ELR (cell line): ENCODE measurements around the gene UBE2D4.
A peak's percentile ranks its signal among the peaks of the same experiment; 100 is the strongest.
"Not testable (repeated sequence)": the region's sequence is repeated elsewhere in the genome, so short reads cannot be mapped to it uniquely, and the experiment has no call there.

Experiments
- DNase-seq: peaks from one replicate; pipeline ENCODE4 v3.0.0-alpha.2; 2015; ENCODE audit warnings: low read depth

Gene UBE2D4

DNA sequence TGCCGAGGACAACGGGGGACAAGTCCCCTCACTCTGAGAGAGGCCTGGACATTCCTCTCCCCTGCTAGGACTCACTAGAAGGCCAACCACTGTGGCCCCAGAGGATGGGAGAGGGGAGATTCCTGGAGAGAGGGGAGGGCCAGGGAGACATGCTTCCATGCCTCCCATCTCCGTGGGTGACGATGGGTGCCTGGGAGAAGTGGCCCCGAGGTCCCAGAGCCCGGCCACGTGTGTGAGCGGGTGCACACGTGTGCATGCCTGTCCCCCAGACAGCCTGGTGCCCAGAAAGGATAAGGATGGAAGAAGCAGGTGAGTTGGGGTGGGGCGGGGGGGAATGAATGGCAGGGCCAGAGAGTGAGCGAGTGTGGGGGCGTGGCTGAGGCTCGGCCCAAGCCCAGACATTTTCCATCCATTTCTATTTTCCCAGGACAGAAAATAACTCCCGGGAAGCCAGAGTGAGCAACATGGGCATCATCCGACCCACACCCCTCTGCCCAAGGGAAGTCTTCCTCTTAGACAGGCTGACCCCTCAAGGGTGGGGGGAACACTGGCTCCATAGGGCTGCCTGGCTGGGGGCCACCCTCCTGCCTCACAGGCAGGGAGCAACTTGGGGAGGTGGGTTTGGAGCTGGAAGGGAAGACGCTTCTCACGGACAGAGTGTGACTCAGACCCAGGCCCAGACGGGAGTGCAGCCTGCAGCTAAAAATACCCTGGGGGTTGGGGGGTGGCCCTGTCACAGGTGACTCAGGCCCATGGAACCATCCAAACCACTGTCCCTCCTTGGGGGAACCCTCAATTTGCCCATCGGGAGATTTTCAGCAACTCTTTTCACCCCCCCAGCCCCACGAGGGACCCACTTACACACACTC is 42.2 kb downstream of the UBE2D4 start:
- DNase-seq: peak; percentile 42

GRCh38 chr7:43969586-43969985 is 43.4 kb downstream of the UBE2D4 start:
- not testable (repeated sequence) for DNase-seq

DNA sequence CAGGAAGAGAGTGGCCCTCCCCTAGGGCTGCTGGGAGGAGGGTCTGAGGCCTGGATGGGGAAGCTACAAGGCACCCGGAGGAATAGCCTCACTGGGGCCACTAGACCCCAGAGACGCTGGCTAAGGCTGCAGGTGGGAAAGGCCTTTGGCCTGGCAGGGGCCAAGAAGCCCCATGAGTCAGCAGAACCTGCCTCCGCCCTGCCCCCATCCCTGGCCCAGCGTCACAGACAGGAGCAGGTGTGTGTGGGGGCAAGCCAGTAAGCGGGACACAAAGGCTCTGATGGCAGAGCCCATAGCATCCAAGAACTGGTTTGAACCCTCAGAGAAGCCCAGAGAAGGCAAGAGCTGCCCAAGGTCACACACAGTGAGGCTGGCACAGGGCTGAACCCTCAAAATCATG is 44.5 kb downstream of the UBE2D4 start:
- DNase-seq: not testable (repeated sequence)

- not testable (repeated sequence) for DNase-seq
Measured at GRCh38 chr7:43974033-43974573, 47.9 kb downstream of the UBE2D4 start.

DNA sequence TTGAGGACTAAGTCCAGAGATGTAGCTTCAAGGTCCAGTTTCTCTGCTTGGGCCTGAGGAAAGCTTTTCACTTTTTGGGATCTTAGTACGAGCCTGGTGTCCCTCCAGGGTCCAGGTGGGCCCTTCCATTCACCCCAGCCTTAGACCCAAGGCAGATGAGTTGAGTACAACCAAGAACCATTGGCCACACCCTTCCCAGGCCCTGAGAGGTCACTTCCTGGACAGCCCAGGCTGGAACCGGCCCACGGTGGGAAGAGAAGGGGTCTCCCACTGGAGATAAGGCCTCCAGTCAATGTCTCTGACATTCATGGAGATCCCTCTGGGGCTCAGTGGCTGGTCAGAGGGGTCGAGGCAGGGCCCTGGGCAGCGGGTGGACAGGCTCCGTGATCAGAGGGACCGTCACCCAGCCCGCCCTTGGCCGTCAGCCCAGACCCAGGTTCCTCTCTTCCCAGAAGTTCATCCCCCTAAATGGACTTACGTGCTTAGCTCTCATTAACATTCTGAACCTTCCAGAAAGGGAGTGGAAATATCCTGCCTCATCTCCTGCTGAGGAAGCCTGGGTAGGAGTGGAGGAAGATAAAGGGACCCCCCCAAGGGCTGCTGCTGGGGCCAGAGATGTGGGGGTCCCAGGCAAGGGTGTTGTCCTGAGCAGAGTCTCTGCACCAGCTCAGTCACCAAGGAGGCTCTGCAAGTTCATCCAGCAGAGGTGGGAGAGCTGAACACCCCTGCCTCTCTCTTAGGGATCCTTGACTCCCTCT is 48.7 kb downstream of the UBE2D4 start:
- not testable (repeated sequence) for DNase-seq

DNA sequence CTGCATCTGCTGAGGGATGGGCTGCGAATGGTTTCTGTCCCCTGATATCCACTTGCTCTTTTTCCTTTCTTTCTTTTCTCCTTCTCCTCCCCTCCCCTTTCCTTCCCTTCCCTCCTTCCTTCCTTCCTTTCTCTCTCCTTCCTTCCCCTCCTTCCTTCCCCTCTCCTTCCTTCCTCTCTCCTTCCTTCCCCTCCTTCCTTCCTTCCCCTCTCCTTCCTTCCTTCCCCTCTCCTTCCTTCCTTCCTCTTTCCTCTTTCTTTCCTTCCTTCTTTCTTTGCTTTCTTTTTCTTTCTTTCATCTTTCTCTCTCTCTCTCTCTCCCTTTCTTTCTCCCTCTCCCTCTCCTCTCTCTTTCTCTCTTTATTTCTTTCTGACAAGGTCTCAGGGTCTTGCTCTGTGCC is 51.3 kb downstream of the UBE2D4 start:
- no peak for DNase-seq

GRCh38 chr7:43978102-43978501 is 51.9 kb downstream of the UBE2D4 start:
- not testable (repeated sequence) for DNase-seq

GRCh38 chr7:43982848-43983247 is 56.6 kb downstream of the UBE2D4 start:
- not testable (repeated sequence) for DNase-seq

GRCh38 chr7:43983736-43984135 is 57.5 kb downstream of the UBE2D4 start:
- DNase-seq: not testable (repeated sequence)

- peak; percentile 73 for DNase-seq
Measured at GRCh38 chr7:43985904-43986864, 59.9 kb downstream of the UBE2D4 start.

DNA sequence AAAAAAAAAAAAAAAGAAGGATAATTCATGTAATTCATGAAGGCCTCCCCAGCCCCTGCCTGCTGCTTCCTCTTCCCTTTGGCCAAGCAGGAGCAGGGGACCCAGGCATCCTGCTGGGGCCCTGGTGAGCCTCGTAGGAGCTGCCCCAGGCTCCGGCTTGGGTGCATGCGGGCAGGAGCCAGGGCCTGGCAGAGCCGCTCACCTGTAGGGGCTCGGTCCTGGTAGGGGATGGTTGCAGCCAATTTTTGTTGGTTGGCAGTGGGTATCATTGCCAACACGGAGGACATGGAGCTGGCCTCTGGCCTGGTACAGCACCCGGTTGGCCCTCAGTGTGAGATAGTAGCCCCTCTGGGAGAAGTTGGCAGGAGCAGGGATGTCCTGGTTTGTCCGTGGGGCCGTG is 61.2 kb downstream of the UBE2D4 start:
- DNase-seq: not testable (repeated sequence)

GRCh38 chr7:43990011-43990585 is 63.9 kb downstream of the UBE2D4 start:
- DNase-seq: not testable (repeated sequence)

GRCh38 chr7:43990829-43991228 is 64.6 kb downstream of the UBE2D4 start:
- not testable (repeated sequence) for DNase-seq

- DNase-seq: peak; percentile 91
Measured at GRCh38 chr7:43992896-43993295, 66.7 kb downstream of the UBE2D4 start.

- DNase-seq: not testable (repeated sequence)
Measured at GRCh38 chr7:43994681-43995080, 68.4 kb downstream of the UBE2D4 start.

DNA sequence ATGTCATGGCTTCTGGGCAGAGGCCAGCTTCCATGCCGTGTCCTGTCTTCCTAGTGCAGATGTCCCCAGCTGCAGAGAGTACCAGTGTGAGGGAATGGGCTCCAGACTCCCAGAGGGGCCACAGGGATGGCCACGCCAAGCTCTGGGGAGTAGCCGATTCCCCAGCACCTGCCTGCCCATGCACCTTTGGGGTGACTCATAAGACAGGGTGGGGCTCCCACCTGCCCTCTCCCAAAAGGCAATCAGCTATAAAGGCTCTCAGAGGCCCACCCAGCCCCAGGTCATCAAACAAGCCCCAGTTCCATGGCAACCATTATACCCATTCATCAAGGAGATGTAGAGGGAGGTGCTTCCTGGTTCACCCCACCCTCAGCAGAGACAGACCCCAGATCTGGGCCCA is 71.3 kb downstream of the UBE2D4 start, which contains the start of gene SPDYE1:
SPDYE1 (plus strand) TSS at position 366 of the 400 bp plus-strand sequence. CDS start 2,053 bp downstream, outside the sequence.
- DNase-seq: not testable (repeated sequence)
